Right forelimb (tissue), 1 donor: ENCODE results near the gene PPP1R9A.

Source experiments
- DNase-seq: peaks from one replicate; pipeline ENCODE4 v3.0.0-alpha.2; 2018

The PPP1R9A gene

DNA sequence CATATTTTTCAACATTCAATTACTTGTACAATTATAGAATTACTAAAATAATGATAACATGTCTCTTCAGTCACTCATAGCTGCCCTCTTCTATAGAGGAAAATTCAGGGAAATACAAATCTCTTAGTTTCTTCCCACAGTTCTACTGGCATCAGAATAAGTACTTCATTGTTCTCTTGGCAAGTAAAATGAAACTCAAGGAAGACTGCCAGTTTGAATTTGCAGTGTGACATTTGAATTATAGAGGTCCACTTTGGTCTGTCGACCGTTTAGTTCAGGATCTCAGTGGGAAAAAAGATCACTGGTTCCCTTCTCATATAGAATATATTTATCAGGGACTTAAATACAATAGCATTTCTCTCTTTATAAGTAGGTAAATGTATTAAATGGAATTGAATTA, 302.4 kb downstream of the PPP1R9A start:
- no peak for DNase-seq

DNA sequence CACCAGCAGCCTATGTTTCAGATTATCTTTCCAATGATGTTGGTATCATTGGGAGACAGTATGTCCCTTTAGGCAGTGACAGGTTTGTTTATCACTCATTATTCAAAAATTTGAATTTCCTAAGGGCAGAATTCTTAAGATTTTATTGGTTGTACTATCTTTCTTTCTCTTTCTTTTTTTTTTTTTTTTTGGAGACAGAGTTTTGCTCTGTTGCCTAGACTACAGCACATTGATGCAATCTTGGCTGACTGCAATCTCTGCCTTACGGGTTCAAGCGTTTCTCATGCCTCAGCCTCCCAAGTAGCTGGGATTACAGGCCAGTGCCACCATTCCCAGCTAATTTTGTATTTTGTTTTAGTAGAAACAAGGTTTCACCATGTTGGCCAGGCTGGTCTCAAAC, 305.8 kb downstream of the PPP1R9A start:
- DNase-seq: no peak

DNA sequence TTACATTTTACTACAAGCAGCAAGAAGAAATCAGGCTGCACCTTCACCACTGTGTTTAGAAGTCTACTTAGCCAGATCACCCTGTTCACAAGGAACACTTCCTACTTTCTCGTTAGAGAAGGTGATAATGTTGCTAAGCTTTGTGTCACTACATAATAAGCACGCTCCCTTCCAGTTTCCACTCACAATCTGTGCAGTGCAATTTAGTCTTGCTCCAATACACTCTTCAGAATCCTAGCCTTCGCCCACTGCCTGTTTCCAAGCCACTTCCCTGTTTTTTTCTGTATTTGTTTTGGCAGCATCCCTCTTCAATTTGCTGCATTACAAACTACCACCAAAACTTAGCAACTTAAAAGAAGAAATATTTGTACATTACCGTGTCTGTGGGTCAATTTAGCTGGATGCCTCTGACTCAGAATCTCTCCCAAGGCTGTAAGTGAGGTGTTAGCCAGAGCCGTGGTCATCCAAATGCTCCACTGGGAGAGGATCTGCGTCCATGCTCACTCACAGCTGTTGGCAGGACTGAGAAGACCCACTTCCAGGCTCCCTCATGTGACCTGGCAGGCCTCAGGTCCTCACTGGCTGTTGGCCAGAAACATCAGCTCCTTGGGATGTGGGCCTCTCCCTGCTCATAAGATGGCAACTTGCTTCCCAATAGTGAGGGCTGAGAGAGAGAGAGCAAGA, 306.6 kb downstream of the PPP1R9A start:
- DNase-seq: peak; percentile 87

DNA sequence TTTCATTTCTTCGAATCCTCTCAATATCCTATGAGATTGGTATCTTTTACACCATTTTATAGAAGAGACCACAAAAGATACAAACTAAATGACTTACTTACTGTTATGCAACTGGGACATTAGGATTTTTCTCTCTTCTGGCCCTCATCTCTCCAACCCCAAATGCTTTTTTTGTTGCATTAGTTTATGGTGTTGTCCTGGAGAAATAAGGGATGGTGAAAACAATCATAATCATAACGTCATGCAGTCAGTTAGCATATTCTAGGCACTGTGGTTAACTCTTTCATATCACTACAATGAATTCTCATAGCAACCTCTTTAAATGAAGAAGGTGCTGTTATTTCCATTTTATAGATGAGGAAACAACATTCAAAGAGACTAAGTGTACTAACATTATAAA, 312.3 kb downstream of the PPP1R9A start:
- no peak for DNase-seq

DNA sequence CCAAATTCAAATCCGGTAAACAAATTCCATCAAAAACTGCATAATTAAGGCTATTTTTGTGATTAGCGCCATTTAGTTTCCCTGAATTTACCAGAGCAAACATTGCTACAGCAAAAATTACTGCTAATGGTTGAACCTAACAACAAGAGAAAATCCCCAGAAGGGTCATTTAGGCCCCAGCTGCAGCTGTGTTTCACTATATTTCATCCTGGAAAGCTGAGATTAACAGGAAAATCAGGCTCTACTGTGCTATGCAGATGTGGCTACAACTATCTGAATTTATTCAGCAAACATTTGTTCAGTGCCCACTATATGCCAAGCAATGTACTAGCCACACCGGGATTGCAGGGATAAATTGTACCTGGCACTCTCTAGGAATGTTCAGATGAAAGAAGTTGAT, 312.9 kb downstream of the PPP1R9A start:
- peak; percentile 54 for DNase-seq

DNA sequence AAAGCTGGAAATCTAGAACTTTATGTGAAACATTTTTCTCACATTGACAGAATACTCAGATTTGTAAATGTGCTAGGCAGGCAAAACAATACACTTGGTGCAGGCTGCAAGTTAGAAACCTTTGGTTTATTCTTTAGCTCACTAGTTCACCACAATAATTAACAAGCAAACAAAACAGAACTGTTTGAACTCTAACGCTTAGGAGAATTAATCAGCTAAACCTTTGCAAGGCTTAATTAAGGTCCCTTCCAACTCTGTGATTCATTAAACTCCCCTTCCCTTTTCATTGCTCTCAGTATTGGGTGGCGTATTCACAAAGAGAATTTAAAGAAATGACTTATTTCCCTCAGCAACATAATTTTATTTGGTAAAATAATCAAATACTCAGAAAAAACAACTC, 317.9 kb downstream of the PPP1R9A start:
- no peak for DNase-seq

DNA sequence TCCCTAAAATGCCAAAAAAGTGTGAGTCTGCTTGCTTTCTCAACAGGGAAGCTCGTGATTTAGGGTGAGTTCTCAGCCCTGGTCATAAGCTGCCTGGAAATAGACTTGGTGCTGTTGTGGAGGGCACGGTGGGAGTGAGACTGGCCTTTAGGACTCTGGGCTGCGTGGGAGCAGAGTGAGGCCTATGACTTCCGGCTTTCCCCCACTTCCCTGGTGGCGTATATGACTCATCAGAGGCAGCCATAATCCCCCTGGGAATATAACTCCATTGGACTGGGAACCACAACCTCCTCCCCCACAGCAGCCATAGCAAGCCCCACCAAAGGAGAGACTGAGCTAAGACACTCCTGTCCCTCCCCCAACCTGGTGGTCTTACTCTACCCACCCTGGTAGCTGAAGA, 321.9 kb downstream of the PPP1R9A start:
- DNase-seq: no peak

DNA sequence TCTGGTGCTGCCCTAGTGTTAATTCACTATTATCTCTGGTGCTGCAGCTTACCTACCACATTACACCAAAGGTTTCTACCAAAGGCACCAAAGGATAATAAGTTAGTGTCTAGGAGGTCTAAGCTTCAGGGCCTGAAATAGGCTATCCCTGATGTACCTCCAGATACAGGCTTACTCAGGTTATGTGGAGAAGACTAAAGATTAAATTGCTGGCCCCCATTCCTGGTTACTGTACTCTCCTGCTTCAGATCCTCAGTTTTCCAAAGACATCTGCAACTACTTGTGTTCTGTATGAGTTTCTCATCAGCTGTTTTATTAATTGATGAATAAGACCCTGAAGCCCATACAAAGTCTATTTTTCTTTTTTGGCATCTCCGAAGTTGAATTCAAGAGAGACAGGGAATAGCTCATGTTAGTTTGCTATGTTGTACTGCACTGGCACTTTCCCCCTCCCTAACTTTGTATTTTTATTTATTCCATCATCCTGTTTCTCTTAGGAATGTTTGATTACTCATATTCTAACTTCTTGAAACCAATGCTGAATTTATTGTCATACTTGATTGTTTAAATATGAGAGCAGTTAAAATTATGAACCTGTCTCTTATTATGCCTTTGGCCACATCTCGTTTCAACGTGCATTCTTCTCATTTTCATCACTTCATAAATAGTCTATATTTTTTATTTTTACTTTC, 331.0 kb downstream of the PPP1R9A start:
- no peak for DNase-seq

DNA sequence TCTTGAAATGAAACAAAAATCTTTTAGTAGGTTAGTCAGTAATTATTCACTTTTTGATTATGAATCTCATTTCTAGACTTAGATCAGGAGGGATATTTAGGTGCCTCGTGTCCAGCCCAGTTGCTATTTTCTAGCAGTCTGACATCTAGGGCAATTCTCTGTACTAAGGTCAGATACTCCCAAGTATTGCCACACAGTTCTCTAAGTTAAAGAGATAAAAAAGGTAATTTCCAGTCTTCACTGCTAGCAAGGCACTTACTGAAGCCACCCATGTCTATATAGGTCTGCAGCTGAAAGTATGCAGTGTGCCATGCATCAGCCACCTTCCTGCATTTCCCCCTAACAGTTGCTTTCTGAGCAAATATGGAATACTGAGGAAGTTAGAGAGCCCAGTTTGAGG, 333.5 kb downstream of the PPP1R9A start:
- DNase-seq: no peak

DNA sequence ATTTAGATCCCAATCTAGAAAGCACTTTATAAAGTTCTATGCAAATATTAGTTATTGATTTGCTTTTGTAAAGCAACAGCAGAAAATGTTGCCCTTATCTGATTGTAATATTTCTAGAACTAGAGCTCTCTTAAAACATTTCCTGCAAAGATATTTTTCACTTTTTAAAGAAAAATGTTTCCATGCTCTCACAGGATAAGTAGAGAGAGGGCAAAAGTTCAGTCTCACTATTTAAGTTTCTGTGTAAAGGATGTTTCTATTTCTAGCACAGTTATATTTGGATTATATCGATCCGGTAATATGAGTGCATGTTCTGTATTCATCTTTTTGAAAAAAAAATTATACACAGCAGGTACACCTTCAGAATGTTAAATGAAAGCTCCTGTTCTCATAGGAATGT, 334.9 kb downstream of the PPP1R9A start:
- DNase-seq: no peak

DNA sequence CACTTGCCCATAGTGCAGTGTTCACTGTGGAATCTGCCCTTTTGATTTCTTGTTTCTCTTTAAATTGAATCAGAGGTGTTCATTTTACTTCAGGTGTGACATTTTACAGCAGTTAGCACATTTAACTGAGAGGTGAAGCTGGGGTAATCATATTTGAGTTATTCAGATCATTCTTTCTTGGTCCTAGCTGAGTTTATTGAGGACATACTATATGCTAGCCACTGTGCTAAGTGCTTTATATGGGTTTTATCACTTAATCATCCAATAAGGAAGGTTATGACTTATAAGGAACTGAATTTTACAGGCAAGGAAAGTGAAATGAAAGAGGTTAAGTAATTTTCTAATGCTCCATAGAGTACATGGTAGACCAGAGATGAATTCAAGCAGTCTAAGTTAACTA, 337.2 kb downstream of the PPP1R9A start:
- no peak for DNase-seq

DNA sequence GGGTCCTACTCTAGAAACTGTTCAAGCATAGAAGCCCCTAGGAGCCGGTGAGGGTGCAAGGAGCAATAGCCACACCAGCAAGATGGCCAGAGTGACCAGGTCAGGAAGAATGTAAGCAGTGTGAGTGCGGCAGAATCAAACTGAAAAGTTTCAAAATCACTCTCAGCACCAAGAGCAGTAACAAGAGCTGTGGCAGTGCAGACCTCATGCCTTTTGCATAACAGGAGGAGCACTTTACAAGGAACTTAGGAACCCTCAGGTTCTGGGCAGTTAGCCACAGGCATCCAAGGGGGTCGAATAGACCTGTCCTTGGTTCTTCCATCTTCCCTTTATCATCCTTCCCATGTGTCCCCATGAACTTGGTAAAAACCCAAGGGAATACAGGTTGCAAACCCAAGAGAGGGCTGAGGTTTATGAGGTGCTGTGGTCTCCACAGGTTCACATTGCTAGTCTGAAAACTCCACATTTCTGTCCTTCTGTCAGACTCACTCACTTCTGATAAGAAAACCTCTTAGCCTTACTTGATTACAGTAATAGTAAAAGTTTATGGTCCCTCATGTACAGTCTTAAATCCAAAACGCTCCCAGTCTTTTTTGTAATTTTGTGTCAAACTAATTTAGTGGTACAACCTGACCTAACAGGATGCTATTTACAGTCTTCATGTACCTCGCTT, 338.6 kb downstream of the PPP1R9A start:
- no peak for DNase-seq

DNA sequence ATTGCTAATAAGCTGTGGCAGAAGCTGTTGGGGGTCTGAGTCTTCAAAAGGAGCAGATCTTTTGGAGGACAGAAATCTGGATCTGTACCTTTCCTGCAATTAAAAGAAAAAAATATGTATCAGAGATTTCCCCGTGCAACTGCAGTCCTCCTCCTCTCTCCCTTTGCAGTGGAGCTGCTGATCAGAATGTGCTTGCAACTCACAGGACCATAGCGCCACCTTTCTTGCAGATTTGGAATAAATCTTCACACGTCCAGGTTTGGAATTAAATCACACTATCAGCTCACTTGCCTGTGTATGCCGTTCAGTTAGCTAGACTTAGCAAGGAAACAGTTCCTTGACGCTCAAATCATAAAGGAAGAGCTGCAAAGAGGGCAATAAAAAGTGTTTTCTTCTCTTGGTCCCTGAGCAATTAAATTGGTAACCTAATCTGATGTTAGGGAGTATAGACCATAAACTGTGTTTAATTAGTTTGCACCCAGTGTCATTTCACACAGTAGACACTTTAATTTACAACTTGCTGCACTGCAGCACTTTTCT, 339.5 kb downstream of the PPP1R9A start:
- DNase-seq: peak; percentile 52

DNA sequence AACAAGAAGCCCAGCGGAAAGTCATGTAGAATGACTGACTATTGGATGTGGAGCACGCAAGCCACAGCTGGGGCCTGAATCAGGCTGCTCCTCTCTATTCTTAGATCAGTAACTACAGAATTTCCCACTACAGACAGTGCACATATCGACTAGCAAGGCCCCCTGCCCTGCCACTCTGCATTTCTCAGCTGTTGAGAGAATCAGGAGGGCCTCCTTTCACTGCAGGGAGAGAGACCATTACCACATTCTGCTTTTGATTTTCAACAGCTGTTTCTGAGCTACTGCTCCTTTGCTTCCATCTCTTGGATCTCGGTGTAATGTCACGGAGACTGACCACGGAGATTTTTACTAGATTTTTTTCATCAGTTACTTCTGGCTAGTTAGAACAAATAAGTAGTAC, 343.2 kb downstream of the PPP1R9A start:
- DNase-seq: no peak

DNA sequence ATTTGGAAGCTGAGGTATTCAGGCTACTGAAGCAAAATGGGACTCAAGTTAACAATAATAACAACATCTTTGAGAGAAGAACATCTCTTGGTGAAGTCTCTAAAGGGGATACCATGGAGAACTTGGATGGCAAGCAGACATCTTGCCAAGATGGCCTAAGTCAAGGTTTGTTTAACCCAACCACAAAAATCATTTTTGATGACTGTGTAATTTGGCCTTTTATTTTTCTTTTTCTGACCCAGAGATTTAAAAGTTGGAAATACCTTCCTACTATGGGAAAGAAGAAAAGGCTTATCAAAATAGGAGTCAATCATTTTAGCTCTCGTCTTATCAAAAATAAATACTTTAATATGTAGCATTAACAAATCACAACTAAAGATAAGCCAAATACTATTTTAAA, 344.6 kb downstream of the PPP1R9A start:
- no peak for DNase-seq

DNA sequence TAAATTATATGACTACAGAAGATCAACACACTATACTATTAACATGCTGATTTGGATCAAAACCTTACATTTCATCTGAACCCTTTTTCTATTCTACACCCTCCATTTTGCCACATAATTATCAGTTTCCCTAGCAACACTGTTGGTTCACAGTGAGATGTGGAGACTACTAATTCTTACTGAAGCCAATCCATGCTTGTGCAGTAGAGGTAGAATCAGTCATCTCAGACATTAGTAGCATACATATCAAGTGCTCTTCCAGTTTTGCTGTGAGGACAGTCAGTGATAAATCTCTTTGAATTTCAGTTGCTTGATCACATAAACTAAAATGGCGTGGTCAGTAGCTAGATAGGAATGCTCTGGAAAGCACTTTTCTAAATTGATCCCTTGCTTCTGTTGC, 346.6 kb downstream of the PPP1R9A start:
- no peak for DNase-seq

DNA sequence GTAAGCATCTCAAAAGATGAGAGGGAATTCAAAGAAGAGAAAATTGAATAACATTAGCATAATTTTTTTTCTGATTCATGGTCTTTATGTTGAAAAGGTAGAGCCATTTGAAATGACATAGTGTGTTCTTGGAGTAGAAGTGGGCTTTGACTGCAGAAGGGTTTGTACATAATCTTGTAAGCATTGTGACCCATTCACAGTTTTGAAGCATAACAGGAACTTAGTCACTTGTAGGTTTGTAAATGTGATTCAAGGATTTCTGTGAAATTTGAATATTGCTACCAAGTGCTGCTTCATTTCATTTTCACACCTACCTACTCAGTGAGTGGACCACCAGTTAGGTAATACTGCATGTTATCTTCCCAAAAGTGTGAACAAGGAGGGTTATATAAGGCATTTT, 348.3 kb downstream of the PPP1R9A start:
- DNase-seq: no peak

DNA sequence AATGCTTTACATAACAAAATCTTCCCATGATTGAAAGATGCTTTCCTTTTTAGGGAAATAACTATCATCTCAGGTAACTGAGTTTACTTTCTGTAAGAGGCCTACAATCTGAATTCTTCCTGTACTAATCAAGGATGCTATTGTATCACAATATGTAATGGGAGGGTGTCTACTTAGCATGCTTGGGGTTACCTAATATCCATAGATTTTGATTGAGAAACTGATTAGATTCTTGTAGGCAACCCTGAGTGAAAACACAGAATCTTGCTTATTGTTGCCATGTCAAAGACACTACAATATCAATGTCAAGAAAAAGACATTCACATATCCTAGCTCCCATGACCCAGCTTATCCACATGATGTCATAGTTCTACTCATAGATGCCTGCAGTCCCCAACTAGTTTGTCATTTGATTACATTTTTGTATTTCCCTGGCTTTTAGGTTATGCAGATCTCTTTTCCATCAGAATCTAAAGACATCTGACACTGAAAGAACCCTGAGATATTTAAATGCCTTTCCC, 354.6 kb downstream of the PPP1R9A start:
- DNase-seq: no peak

DNA sequence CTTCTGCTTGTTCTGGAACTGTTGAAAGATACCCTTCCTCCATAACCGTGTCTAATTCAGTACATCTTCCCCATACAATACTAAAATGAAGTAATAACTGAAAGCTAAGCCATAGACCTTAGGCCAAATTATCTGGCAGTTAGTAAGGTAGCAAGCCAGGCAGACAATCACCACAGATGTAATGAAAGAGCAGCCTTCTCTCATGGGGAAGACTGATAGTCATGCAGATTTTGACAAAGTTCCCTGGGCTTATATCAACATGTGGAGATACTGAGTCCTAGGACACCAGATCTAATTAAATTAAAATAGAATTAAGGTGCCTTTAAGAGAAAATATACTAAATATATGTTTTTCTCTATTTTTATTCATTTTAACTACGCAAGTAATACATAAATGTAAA, 355.5 kb downstream of the PPP1R9A start:
- no peak for DNase-seq

DNA sequence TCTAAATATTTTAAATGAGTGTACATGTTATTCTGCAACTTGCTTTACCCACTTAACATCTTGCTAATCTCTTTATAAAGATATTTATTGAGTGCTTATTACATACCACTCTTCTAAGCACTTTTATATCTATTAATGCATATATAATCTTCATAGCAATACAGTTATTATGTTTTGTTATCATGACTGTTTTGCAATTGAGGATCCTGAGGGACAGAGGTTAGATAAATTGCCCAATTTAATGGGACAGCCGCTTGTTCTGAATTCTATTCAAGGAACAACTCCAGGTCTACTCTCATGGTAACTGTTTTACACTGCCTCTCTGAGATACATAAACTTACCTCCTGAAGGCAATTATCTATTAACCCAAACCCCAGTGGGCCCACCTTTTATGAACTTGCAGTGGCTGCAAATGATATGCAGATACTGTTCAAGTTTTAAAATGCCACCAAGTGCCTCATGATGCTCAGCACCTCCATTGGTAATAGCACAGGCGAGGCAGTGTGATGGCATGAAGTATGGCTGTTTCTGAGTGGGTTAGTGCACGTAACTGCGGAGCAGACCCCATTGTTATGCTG, 356.5 kb downstream of the PPP1R9A start:
- peak; percentile 44 for DNase-seq

DNA sequence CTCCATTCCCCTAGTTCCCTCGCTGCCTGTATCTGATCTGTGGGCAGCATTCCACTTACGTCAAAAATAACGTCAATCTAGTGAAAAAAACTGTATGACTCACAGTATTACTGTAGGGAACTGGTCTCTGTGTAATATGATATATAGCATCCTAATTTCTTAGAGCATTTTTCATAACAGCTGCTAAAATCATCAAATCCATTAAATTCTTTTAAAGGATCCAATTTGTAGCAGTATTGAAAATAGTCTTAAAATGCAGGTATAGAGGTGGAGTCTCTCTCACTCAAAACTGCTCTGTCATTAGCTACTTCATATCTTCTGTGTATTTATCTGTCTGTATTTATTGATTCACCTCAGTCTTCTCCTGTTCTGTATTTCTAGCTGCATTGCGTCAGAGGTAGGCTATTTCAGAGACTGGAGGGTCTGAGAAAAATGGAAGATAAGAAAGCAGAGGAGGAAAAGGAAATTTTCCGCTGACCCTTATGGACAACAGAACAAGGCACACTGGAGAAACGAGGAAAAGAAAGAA, 357.0 kb downstream of the PPP1R9A start:
- no peak for DNase-seq

DNA sequence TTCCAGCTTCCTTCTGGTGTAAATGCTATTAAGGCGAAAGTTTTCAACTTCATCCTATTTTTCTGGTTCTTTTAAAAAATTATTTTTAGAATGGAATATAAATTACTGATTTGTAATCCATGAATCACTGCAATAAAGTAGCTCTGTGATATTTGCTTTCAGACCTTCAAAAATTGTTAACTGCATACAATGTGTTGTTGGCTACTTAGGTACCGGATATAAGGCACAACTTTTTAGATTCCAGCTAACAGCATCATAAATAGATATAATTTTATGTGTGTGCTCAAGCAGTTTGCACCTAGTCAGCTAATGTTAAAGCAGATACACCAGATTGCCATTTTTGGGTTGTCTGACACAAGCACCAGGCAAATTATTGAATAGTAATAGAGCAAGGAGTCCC, 358.2 kb downstream of the PPP1R9A start:
- no peak for DNase-seq

DNA sequence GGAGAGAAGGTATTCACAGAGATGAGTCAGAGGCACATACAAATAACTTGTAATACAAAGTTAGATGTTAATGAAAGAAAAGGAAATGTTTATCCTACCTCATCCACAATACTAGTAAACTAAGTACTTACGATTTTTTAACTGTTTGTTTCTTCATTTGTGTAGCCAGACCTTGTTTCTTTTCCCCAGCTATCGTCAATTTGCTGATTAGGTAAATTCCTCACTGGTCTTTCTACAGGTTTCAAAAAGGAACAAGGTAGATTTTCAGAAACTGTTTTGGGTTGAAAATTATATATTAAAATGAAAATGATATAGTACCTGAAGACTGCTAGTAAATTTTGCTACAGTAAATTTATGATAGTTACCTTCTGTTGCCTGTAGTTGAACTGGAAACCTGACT, 360.4 kb downstream of the PPP1R9A start:
- no peak for DNase-seq
